Esophagus (tissue), 2 donors: Measurements from ENCODE around the gene VWA8. TPM values are rescaled to one million over a fixed set of nuclear protein-coding genes. Genes with fewer than 3 reads are reported as not detected.

ENCODE experiments used
- H3K27ac ChIP-seq, 2 donors: one replicate each; pipeline ENCODE4 v1.5.1; 2013; ENCODE audit warnings: low read depth in 2 of 2, mild to moderate bottlenecking in 2 of 2, inconsistent platforms in 1 of 2, low read length in 1 of 2, moderate library complexity in 1 of 2
- H3K27me3 ChIP-seq, 2 donors: one replicate each; pipeline ENCODE4 v1.6.1; 2013; ENCODE audit warnings: low read length in 2 of 2, control low read depth in 1 of 2, mild to moderate bottlenecking in 1 of 2; ENCODE audit not compliant: insufficient read depth in 2 of 2, control insufficient read depth in 1 of 2
- H3K36me3 ChIP-seq, 2 donors: one replicate each; pipeline ENCODE4 v1.6.1; 2013; ENCODE audit warnings: low read length in 1 of 2; ENCODE audit not compliant: control insufficient read depth in 2 of 2, insufficient read depth in 2 of 2
- H3K4me1 ChIP-seq, 2 donors: one replicate each; pipeline ENCODE4 v1.6.1; 2013; ENCODE audit warnings: low read length in 1 of 2; ENCODE audit not compliant: control insufficient read depth in 2 of 2, insufficient read depth in 2 of 2
- H3K4me3 ChIP-seq, 2 donors: one replicate each; pipeline ENCODE4 v1.5.1; 2013; ENCODE audit warnings: low read length in 2 of 2, mild to moderate bottlenecking in 2 of 2, low read depth in 1 of 2, moderate library complexity in 1 of 2
- H3K9me3 ChIP-seq, 2 donors: one replicate each; pipeline ENCODE4 v1.6.1; 2013; ENCODE audit warnings: mild to moderate bottlenecking in 2 of 2, low read depth in 1 of 2, low read length in 1 of 2, moderate library complexity in 1 of 2; ENCODE audit not compliant: control insufficient read depth in 2 of 2, insufficient read depth in 1 of 2
- WGBS, 2 donors: extraction: QIAGEN DNeasy Blood & Tissue Kit; methylation state at CpG; one replicate each; pipeline ENCODE4 v1.1.7; 2013; 5-methylcytosine and 5-hydroxymethylcytosine counted together
- polyA plus RNA-seq, 2 donors: library from polyadenylated mRNA; stranded (reverse); fragments of 200-250 nt; gene quantifications; one replicate each; pipeline ENCODE4 v1.2.3, GENCODE V29; 2013
- donor health status: healthy with polysubstance abuse.
- donor health status: Bipolar disorder and iron deficiency.

Gene VWA8
- polyA plus RNA-seq, 2 donors = 3.5 to 3.6 TPM

GRCh38 chr13:41713405-41713804 is 247.5 kb downstream of the VWA8 start:
- no peaks in the 10 kb centered on the region for H3K36me3 ChIP-seq
- no peak overlapping the region for H3K4me3 ChIP-seq
- H3K4me1 ChIP-seq = no peaks in the 10 kb centered on the region
- 70 to 84% methylated on average over 1 of the region's 1 CpG for WGBS, 2 donors
- H3K27ac ChIP-seq = no peak overlapping the region
- H3K9me3 ChIP-seq = no peaks in the 10 kb centered on the region
- no peaks in the 10 kb centered on the region for H3K27me3 ChIP-seq

DNA sequence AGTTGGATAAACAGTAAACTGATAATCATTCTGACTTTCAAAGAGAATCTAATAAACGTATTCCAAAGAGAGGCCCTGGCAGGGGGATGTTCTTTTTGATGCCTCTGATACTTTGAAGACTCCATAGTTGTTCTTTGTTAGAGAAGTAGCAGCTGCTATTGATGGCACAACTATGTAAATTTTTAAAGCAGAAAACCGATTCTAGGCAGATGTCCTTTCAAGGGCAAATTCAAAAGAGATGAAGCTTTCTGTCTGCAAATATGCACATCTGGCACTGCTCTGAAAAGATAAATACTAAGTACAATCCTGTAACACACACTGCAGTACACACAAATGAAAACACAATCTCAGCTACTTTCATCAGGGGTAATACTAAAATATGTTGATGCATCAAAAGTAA is 250.1 kb downstream of the VWA8 start:
- Histone ChIP-seq H3K27me3 (no peaks in the 10 kb centered on the region), H3K4me1 (no peaks in the 10 kb centered on the region), H3K27ac (no peak overlapping the region), H3K4me3 (no peak overlapping the region), H3K9me3 (no peaks in the 10 kb centered on the region), H3K36me3 (no peaks in the 10 kb centered on the region)
- 77 to 81% methylated on average over 2 of the region's 2 CpGs for WGBS, 2 donors

GRCh38 chr13:41709511-41709910 is 251.4 kb downstream of the VWA8 start:
- H3K36me3 ChIP-seq = no peaks in the 10 kb centered on the region
- H3K4me3 ChIP-seq = no peak overlapping the region
- H3K27me3 ChIP-seq = no peaks in the 10 kb centered on the region
- no peaks in the 10 kb centered on the region for H3K9me3 ChIP-seq
- no peaks in the 10 kb centered on the region for H3K4me1 ChIP-seq
- H3K27ac ChIP-seq = no peak overlapping the region

DNA sequence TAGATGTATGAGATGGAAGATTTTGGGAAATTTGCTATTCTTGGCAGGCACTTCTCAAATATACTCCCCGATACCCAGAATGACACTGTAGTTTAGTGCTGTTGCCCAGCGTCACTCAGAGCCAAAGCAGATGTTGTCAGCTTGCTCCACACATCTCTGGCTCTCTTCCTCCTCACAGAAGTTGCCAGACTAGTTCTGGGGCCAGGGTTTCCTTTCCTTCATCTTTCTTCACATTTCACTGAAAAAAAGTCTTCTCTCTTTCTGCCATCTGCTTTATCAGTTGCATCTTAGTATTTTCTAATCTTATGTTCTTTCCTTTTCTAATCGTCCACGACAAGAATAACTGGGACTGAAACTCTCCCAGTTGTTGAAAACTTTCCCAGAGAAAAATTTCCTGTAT is 252.2 kb downstream of the VWA8 start:
- no peak overlapping the region for H3K4me3 ChIP-seq
- H3K27ac ChIP-seq = no peak overlapping the region
- H3K36me3 ChIP-seq = no peaks in the 10 kb centered on the region
- WGBS, 2 donors = 40 to 47% methylated on average over 4 of the region's 4 CpGs
- no peaks in the 10 kb centered on the region for H3K27me3 ChIP-seq
- no peaks in the 10 kb centered on the region for H3K9me3 ChIP-seq
- no peaks in the 10 kb centered on the region for H3K4me1 ChIP-seq

GRCh38 chr13:41707194-41707821 is 253.6 kb downstream of the VWA8 start:
- 33 to 54% methylated on average over 1 of the region's 1 CpG for WGBS, 2 donors
- no peaks in the 10 kb centered on the region for H3K36me3 ChIP-seq
- no peaks in the 10 kb centered on the region for H3K4me1 ChIP-seq
- H3K27me3 ChIP-seq = no peaks in the 10 kb centered on the region
- no peak overlapping the region for H3K27ac ChIP-seq
- no peak overlapping the region for H3K4me3 ChIP-seq
- no peaks in the 10 kb centered on the region for H3K9me3 ChIP-seq

- H3K9me3 ChIP-seq = no peaks in the 10 kb centered on the region
- no peaks in the 10 kb centered on the region for H3K4me1 ChIP-seq
- H3K27ac ChIP-seq = no peak overlapping the region
- no peaks in the 10 kb centered on the region for H3K27me3 ChIP-seq
- no peaks in the 10 kb centered on the region for H3K36me3 ChIP-seq
- 70 to 84% methylated on average over 1 of the region's 1 CpG for WGBS, 2 donors
- no peak overlapping the region for H3K4me3 ChIP-seq
Observed at GRCh38 chr13:41706152-41706551, 254.8 kb downstream of the VWA8 start.

- H3K27ac ChIP-seq = no peak overlapping the region
- H3K4me3 ChIP-seq = no peak overlapping the region
- no peaks in the 10 kb centered on the region for H3K9me3 ChIP-seq
- no peaks in the 10 kb centered on the region for H3K27me3 ChIP-seq
- peaks cover 0 to 1% of the 10 kb centered on the region in 2 donors for H3K36me3 ChIP-seq
- H3K4me1 ChIP-seq = no peaks in the 10 kb centered on the region
- 90 to 95% methylated on average over 2 of the region's 2 CpGs for WGBS, 2 donors
Observed at GRCh38 chr13:41702540-41702939, 258.4 kb downstream of the VWA8 start.

GRCh38 chr13:41701676-41702075 is 259.2 kb downstream of the VWA8 start:
- 89 to 95% methylated on average over 3 of the region's 3 CpGs for WGBS, 2 donors
- Histone ChIP-seq H3K4me1 (no peaks in the 10 kb centered on the region), H3K9me3 (no peaks in the 10 kb centered on the region), H3K27me3 (no peaks in the 10 kb centered on the region), H3K4me3 (no peak overlapping the region), H3K27ac (no peak overlapping the region), H3K36me3 (peaks cover 0 to 3% of the 10 kb centered on the region in 2 donors)

DNA sequence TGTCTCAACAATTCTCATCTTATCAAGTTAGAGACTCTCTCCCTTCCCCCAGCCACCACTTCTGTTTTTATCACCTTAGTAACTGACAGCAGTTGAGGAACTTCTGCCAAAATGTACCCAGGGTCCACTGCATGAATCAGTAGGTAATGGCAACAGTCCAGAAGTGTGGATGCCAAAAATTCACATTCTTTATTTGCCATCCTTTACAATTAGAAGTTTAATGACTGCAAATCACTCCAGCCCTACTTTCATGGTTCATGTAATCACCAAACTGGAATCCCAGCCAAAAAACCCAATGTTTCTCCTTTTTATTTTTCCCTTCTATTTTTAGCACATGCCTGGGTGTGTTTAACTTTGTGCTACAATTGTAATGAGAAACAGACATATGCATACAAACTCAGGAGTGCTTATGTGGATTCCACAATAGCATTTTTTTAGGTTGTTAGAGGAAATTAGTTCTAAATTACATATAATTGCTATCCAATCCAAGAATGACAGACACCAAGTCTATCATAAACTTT is 260.1 kb downstream of the VWA8 start:
- no peaks in the 10 kb centered on the region for H3K27me3 ChIP-seq
- H3K9me3 ChIP-seq = no peaks in the 10 kb centered on the region
- H3K36me3 ChIP-seq = peaks cover 0 to 3% of the 10 kb centered on the region in 2 donors
- no peaks in the 10 kb centered on the region for H3K4me1 ChIP-seq
- H3K4me3 ChIP-seq = no peak overlapping the region
- no peak overlapping the region for H3K27ac ChIP-seq

- H3K36me3 ChIP-seq = peaks cover 0 to 3% of the 10 kb centered on the region in 2 donors
- H3K4me1 ChIP-seq = no peaks in the 10 kb centered on the region
- H3K4me3 ChIP-seq = no peak overlapping the region
- WGBS, 2 donors = 94 to 100% methylated on average over 1 of the region's 1 CpG
- no peaks in the 10 kb centered on the region for H3K9me3 ChIP-seq
- H3K27ac ChIP-seq = no peak overlapping the region
- H3K27me3 ChIP-seq = no peaks in the 10 kb centered on the region
Observed at GRCh38 chr13:41699759-41700158, 261.1 kb downstream of the VWA8 start.
